K562 (cell line): ENCODE data around the gene CRY2. TPM values are rescaled to one million over a fixed set of nuclear protein-coding genes. Genes with fewer than 3 reads are reported as not detected.
A peak's percentile ranks its signal among the peaks of the same experiment; 100 is the strongest.

Experiments used
- ATAC-seq: fragments of 200-7000 bp; cut with Tn5 transposase; 3 replicates; pipeline ENCODE4 v1.9.1; 2020; ENCODE audit warnings: moderate library complexity
- BruUV-seq: library from RNA; stranded (reverse); fragments of 400-500 nt; replicated peaks from 2 replicates; lab custom pipeline; 2021; lab: Mats Ljungman, UMichigan
- CTCF ChIA-PET: fragments of 300-600 bp; formaldehyde crosslinking; extraction: SDS; loops from one replicate; lab custom pipeline; 2021; ENCODE audit warnings: low intra/inter-chr PET ratio; lab: Yijun Ruan, JAX
- POLR2A ChIA-PET: fragments of 300-600, 350-650 bp; sonication (Branson Sonifier 250); formaldehyde crosslinking; extraction: SDS; loops from one replicate; lab custom pipeline; 2021; ENCODE audit warnings: antibody characterized with exemption, inconsistent platforms; lab: Yijun Ruan, JAX
- DNase-seq, 4 experiments: peaks; one replicate each; pipeline versions ENCODE4 v3.0.0 to v3.0.0-alpha.2; 2011 to 2018; ENCODE audit warnings: low spot score in 3 of 4, mixed read lengths in 3 of 4; ENCODE audit errors: extremely low read depth in 1 of 4
- FAIRE-seq: peaks from 2 replicates; lab custom pipeline; 2011; peaks lifted over from hg19 to GRCh38; lab: Jason Lieb, UNC
- H2AFZ ChIP-seq: 2 replicates; pipeline ENCODE4 v1.6.0; 2011; ENCODE audit warnings: low read depth, low read length, control low read depth, inconsistent platforms
- H3K27ac ChIP-seq: fragments of 200-600 bp; 3 replicates; pipeline ENCODE4 v1.8.0; 2011; ENCODE audit warnings: low read depth, mild to moderate bottlenecking, control low read depth, inconsistent platforms, low read length, moderate library complexity, mixed read lengths; ENCODE audit errors: extremely low read depth
- H3K27me3 ChIP-seq, 2 experiments: fragments of 300-600 bp in 1 of 2; 2 replicates in 1 of 2; 3 replicates in 1 of 2; pipeline versions ENCODE4 v1.6.0 to v1.8.0; 2011; ENCODE audit warnings: inconsistent platforms in 2 of 2, low read length in 2 of 2, mild to moderate bottlenecking in 1 of 2, mixed read lengths in 1 of 2, moderate library complexity in 1 of 2; ENCODE audit not compliant: control insufficient read depth in 2 of 2, insufficient read depth in 2 of 2
- H3K36me3 ChIP-seq: fragments of 300-600 bp; 3 replicates; pipeline ENCODE4 v1.8.0; 2011; ENCODE audit warnings: mild to moderate bottlenecking, low read length, inconsistent platforms; ENCODE audit not compliant: control insufficient read depth, insufficient read depth
- H3K4me1 ChIP-seq, 2 experiments: fragments of 200-600 bp in 1 of 2; replicated peaks in 1 of 2; 2 replicates in 1 of 2; 3 replicates in 1 of 2; pipeline versions ENCODE4 v1.5.1 to v1.8.0; 2011; ENCODE audit warnings: inconsistent platforms in 2 of 2, low read length in 2 of 2, mild to moderate bottlenecking in 1 of 2, mixed read lengths in 1 of 2, moderate library complexity in 1 of 2; ENCODE audit not compliant: control insufficient read depth in 2 of 2, insufficient read depth in 2 of 2
- H3K4me2 ChIP-seq: 2 replicates; pipeline ENCODE4 v1.6.1; 2011; ENCODE audit warnings: low read length, control low read depth, inconsistent platforms, mixed read lengths; ENCODE audit not compliant: insufficient read depth
- H3K4me3 ChIP-seq: fragments of 200-600 bp; sonication (generic), shearing (Covaris generic); 2 replicates; pipeline ENCODE4 v1.5.1; 2016; ENCODE audit warnings: control low read depth, inconsistent platforms
- H3K79me2 ChIP-seq: fragments of 200-600 bp; 3 replicates; pipeline ENCODE4 v1.8.0; 2011; ENCODE audit warnings: low read length, inconsistent platforms; ENCODE audit not compliant: control insufficient read depth, insufficient read depth
- H3K9ac ChIP-seq, 2 experiments: 2 replicates each; pipeline versions ENCODE4 v1.6.0 to v1.6.1; 2011; ENCODE audit warnings: low read depth in 2 of 2, low read length in 2 of 2, control low read depth in 1 of 2, inconsistent platforms in 1 of 2, mild to moderate bottlenecking in 1 of 2, mixed read lengths in 1 of 2; ENCODE audit not compliant: insufficient read depth in 1 of 2
- H3K9me1 ChIP-seq: one replicate; pipeline ENCODE4 v1.6.0; 2011; ENCODE audit warnings: inconsistent platforms, mild to moderate bottlenecking, low read length, moderate library complexity; ENCODE audit not compliant: control insufficient read depth, insufficient read depth
- H3K9me3 ChIP-seq: replicated peaks from 2 replicates; pipeline ENCODE4 v1.5.1; 2011; ENCODE audit warnings: low read depth, low read length, inconsistent platforms; ENCODE audit not compliant: control insufficient read depth, insufficient read depth
- H4K20me1 ChIP-seq: replicated peaks from 2 replicates; pipeline ENCODE4 v1.6.1; 2011; ENCODE audit warnings: low read length, inconsistent platforms, mixed read lengths; ENCODE audit not compliant: control insufficient read depth, insufficient read depth
- CHD4 ChIP-seq: fragments of 200-600 bp; sonication (generic); IDR thresholded peaks from 3 replicates; pipeline ENCODE4 v1.6.1; 2012; ENCODE audit warnings: low read depth, mild to moderate bottlenecking, mixed read lengths, low read length, inconsistent platforms; ENCODE audit not compliant: insufficient read depth, insufficient replicate concordance, poor library complexity, severe bottlenecking
- NFIC ChIP-seq: fragments of 450-650 bp; IDR thresholded peaks from 2 replicates; pipeline ENCODE4 v1.6.1; 2017; ENCODE audit warnings: mild to moderate bottlenecking, inconsistent platforms
- ZNF740 ChIP-seq, 3 experiments: fragments of 200-800 bp in 1 of 3; sonication (Bioruptor generic) in 1 of 3; sonication (generic) in 1 of 3; formaldehyde crosslinking in 1 of 3; IDR thresholded peaks; 2 replicates each; pipeline versions ENCODE4 v1.6.1 to v1.8.0; 2016 to 2022; ENCODE audit warnings: mild to moderate bottlenecking in 2 of 3, missing compliant biosample characterization in 2 of 3, missing genetic modification characterization in 2 of 3, missing genetic modification reagents in 1 of 3
- WGBS: fragments of 100-300 bp; shearing (Covaris generic); methylation state at CpG from one replicate; pipeline ENCODE4 v1.1.6; 2016; ENCODE audit warnings: low coverage, mixed read lengths; ENCODE audit not compliant: insufficient coverage; ENCODE audit errors: missing lambda C conversion rate; 5-methylcytosine and 5-hydroxymethylcytosine counted together
- in situ Hi-C: fragments of 300-500 bp; cut with MboI; formaldehyde crosslinking; loops from 4 replicates; pipeline ENCODE4 v1.15.0; 2018; ENCODE audit warnings: inconsistent platforms, mixed read lengths
- intact Hi-C: fragments of 100-400 bp; cut with micrococcal nuclease; formaldehyde crosslinking; loops from 2 replicates; pipeline ENCODE4 v1.14.2; 2022
- polyA plus RNA-seq, 8 experiments: library from polyadenylated mRNA; depleted of rRNA in 4 of 8; stranded (reverse) in 5 of 8; unstranded in 3 of 8; fragments of >200 nt; fragmentation: Nextera tagmentation in 2 of 8; fragmentation: Illumina TruSeq in 1 of 8; extraction: Ambion mirVana in 2 of 8; extraction: Trizol in 1 of 8; gene quantifications; 2 replicates each; pipeline versions ENCODE4 v1.2.1 to v1.2.3, GENCODE V29; 2011 to 2014; ENCODE audit warnings: inconsistent platforms in 1 of 8, missing spikeins in 1 of 8
- total RNA-seq, 7 experiments: library from RNA; depleted of rRNA in 6 of 7; stranded (reverse); fragments of >200 nt in 6 of 7; fragmentation: Illumina TruSeq in 2 of 7; extraction: Trizol in 2 of 7; gene quantifications; 2 replicates each; pipeline versions ENCODE4 v1.2.1 to v1.2.3, GENCODE V29; 2011 to 2021; ENCODE audit warnings: low replicate concordance in 1 of 7

CRY2 gene
- total and polyA plus RNA-seq, 9 of the 15 experiments (the other 6 are each of a cell fraction or from before 2014, with no cell fraction given) = 2.3 to 23.9 (median 14.8) TPM

- H3K27me3 ChIP-seq = no peaks in the 10 kb centered on the region; a peak in 1 of 5 replicates
- H4K20me1 ChIP-seq = 0 out of 2 replicates have a peak, but pooled peaks cover 4% of the 10 kb centered on the region
- intact Hi-C loops = no loop called here
- no peak overlapping the region for H2AFZ ChIP-seq
- no peaks in the 10 kb centered on the region for H3K36me3 ChIP-seq
- no peak overlapping the region for H3K27ac ChIP-seq
- peak overlapping the region in 1 of 2 experiments; percentile 89; a peak in 2 of 4 replicates for H3K9ac ChIP-seq
- H3K4me2 ChIP-seq = 0 out of 2 replicates have a peak overlapping the region, but pooled peaks have one; percentile 70
- WGBS = 31% methylated on average over 6 of the region's 8 CpGs
- H3K4me1 ChIP-seq = peaks cover 14 to 77% of the 10 kb centered on the region in 2 experiments
- ATAC-seq = no peak
- BruUV-seq = no TSS peak
- FAIRE-seq = no peak
- POLR2A ChIA-PET = interaction anchor here (0.7 to 1.6 kb wide), 7 partner anchors 9 to 261 kb away, joined by 3 to 6 read pairs (median 4); partner anchors contain the start of genes LARGE2 and PEX16
- H3K9me3 ChIP-seq = no peaks in the 10 kb centered on the region
- 0 out of 2 replicates have a peak, but pooled peaks have one; percentile 40 for TF ChIP-seq ZNF740 (CRISPR knock-in tag; IDR thresholded peaks at IDR 0.05)
- TF ChIP-seq ZNF740 (tag; IDR thresholded peaks at IDR 0.05) = no peak
- TF ChIP-seq CHD4 = no peak
- TF ChIP-seq NFIC = 0 out of 2 replicates have a peak, but pooled peaks have one; percentile 24
- in situ Hi-C loops = no loop called here
- H3K9me1 ChIP-seq = peaks cover 3% of the 10 kb centered on the region
- CTCF ChIA-PET = no interaction called here
- H3K79me2 ChIP-seq = no peaks in the 10 kb centered on the region
- no peak overlapping the region for H3K4me3 ChIP-seq
- DNase-seq = no peak
Measured at GRCh38 chr11:45900916-45901617, 53.8 kb downstream of the CRY2 start.
